ENCODE results near the gene TAF10.

TAF10 gene

DNA sequence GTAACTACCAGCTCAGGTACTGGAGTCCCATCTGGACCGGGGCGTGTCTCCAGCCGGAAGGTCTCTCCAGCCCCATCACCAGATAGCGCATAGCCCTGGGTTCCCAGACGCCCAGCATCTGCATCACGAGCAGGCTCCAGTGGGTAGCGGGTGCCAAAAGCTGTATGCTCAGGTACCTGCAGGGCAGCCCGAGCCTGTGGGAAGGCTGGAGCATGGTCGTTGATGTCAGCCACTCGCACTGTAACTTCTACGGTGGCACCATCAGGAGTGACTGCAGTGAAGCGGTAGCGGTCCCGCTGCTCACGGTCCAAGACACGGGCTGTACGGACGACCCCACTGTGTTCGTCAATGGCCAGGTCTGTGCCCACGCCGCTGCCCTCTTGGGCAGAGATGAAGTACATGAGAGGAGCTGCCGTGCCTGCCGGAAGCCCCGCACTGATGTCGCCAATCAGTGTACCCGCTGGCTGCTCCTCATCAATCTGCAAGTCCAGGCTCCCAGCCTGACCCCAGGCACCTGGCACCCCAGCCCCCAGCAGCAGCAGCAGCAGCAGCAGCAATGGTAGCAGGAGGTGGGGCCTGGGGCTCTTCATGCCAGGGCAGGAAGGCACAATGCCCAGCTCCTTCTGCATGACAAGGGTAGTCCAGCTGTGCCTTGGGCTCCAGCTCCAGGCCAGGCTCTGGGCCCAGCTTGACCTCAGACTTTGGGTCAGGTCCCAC, 29.1 kb upstream of the TAF10 start:
- no CpG with 5 or more reads among the region's 26 CpGs for WGBS, 2 donors (ENCODE audit: extremely low coverage in 2 of 2, insufficient read length in 2 of 2, insufficient replicate concordance in 1 of 2)

DNA sequence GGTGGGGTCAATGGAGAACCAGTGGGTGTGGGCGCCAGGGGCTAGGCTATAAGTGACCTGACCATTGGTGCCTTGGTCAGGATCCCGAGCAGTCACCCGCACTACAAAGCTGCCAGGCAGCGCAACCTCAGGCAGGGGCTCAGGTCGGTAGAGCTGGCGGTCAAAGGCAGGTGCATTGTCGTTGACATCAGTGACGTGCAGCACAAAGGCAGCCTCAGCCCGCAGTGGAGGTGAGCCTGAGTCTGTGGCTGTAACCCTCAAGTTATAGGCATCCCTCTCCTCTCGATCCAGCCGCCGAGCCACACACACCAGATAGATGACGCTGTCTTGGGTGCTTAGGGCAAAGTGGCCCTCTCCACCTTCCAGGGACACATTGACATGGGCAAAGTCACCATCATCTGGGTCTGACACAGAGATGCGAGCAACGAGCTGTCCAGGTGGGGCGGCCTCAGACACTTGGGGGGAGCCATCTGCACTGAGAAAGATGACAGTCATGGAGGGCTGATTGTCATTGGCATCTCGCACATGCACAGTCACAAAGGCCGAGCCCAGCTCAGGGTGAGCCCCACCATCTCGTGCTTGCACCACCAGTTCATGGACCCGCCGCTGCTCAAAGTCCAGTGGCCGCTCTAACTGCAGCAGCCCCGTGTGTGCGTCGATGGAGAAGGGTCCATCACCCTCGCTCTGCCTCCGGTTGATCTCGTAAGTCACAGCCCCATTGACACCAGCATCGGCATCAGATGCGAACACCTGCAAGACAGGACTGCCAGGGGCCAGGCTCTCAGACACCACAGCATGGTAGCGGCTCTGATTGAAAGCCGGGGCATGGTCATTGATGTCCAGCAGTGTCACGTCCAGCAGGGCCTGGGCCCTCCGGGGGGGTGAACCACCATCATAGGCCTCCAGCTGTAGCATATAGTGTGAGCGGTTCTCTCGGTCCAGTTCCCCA, 28.3 kb upstream of the TAF10 start:
- Histone ChIP-seq H2BK120ac (ENCODE audit: low read depth, low read length) (no peak overlapping the region), H4K91ac (ENCODE audit: low read depth, low read length, poor library complexity) (no peak overlapping the region), H3K4ac (ENCODE audit: low read length) (no peak overlapping the region), H2AFZ (ENCODE audit: low read length) (no peak overlapping the region), H3K27ac (replicated peaks; ENCODE audit: low read length) (no peak overlapping the region), H3K9ac (ENCODE audit: low read depth, low read length, poor library complexity) (peak overlapping the region; percentile 31), H3K14ac (ENCODE audit: low read length) (no peak overlapping the region), H3K18ac (ENCODE audit: low read length) (no peak overlapping the region), H2AK5ac (ENCODE audit: low read depth, low read length) (no peak overlapping the region), H3K36me3 (replicated peaks in 1 of 2; ENCODE audit: control insufficient read depth in 2 of 2, insufficient read depth in 2 of 2, low read length in 2 of 2) (peaks cover 7 to 71% of the 10 kb centered on the region in 2 donors), H4K8ac (ENCODE audit: low read depth, low read length) (no peak overlapping the region), H3K9me3 (replicated peaks in 1 of 2; ENCODE audit: control insufficient read depth in 2 of 2, insufficient read depth in 1 of 2, low read depth in 1 of 2, low read length in 2 of 2) (no peaks in the 10 kb centered on the region), H3K79me1 (ENCODE audit: low read depth, low read length) (no peaks in the 10 kb centered on the region), H3K4me1 (ENCODE audit: control insufficient read depth in 2 of 2, insufficient read depth in 1 of 2, low read depth in 1 of 2, low read length in 2 of 2) (peaks cover 5 to 6% of the 10 kb centered on the region in 2 donors), H3K23ac (ENCODE audit: low read depth, low read length, poor library complexity) (peak overlapping the region; percentile 32), H2BK15ac (ENCODE audit: low read length) (no peak overlapping the region), H3K27me3 (ENCODE audit: control insufficient read depth in 3 of 3, insufficient read depth in 3 of 3, low read depth in 1 of 3, low read length in 3 of 3) (no peaks in the 10 kb centered on the region), H2BK12ac (ENCODE audit: low read length) (no peak overlapping the region), H3K4me3 (ENCODE audit: low read length in 2 of 2) (no peak overlapping the region), H2BK5ac (ENCODE audit: low read length) (peak overlapping the region; percentile 25), H3K4me2 (ENCODE audit: insufficient read depth, low read length, poor library complexity, severe bottlenecking) (no peak overlapping the region)
- no CpG with 5 or more reads among the region's 36 CpGs for whole genome bisulfite sequencing, 2 donors (ENCODE audit: extremely low coverage in 2 of 2, insufficient read length in 2 of 2, insufficient replicate concordance in 1 of 2)
- no peak for DNase-seq (ENCODE audit: low spot score)

More for the DNA sequence above, 29.1 kb upstream of the TAF10 start:
- Histone ChIP-seq H3K23ac (ENCODE audit: low read depth, low read length, poor library complexity) (no peak overlapping the region), H2AFZ (ENCODE audit: low read length) (no peak overlapping the region), H3K14ac (ENCODE audit: low read length) (peak overlapping the region; percentile 47), H3K36me3 (replicated peaks in 1 of 2; ENCODE audit: control insufficient read depth in 2 of 2, insufficient read depth in 2 of 2, low read length in 2 of 2) (peaks cover 7 to 79% of the 10 kb centered on the region in 2 donors), H2BK15ac (ENCODE audit: low read length) (no peak overlapping the region), H3K27me3 (ENCODE audit: control insufficient read depth in 3 of 3, insufficient read depth in 3 of 3, low read depth in 1 of 3, low read length in 3 of 3) (peaks cover 0 to 2% (median 0%) of the 10 kb centered on the region in 3 experiments), H3K4me3 (ENCODE audit: low read length in 2 of 2) (no peak overlapping the region), H2AK5ac (ENCODE audit: low read depth, low read length) (no peak overlapping the region), H3K4ac (ENCODE audit: low read length) (no peak overlapping the region), H3K18ac (ENCODE audit: low read length) (no peak overlapping the region), H3K79me1 (ENCODE audit: low read depth, low read length) (no peaks in the 10 kb centered on the region), H3K9ac (ENCODE audit: low read depth, low read length, poor library complexity) (peak overlapping the region; percentile 64), H2BK120ac (ENCODE audit: low read depth, low read length) (no peak overlapping the region), H3K4me1 (ENCODE audit: control insufficient read depth in 2 of 2, insufficient read depth in 1 of 2, low read depth in 1 of 2, low read length in 2 of 2) (no peaks in the 10 kb centered on the region), H3K9me3 (replicated peaks in 1 of 2; ENCODE audit: control insufficient read depth in 2 of 2, insufficient read depth in 1 of 2, low read depth in 1 of 2, low read length in 2 of 2) (no peaks in the 10 kb centered on the region), H3K27ac (replicated peaks; ENCODE audit: low read length) (no peak overlapping the region), H2BK5ac (ENCODE audit: low read length) (peak overlapping the region; percentile 25), H4K8ac (ENCODE audit: low read depth, low read length) (no peak overlapping the region), H3K4me2 (ENCODE audit: insufficient read depth, low read length, poor library complexity, severe bottlenecking) (no peak overlapping the region), H2BK12ac (ENCODE audit: low read length) (no peak overlapping the region), H4K91ac (ENCODE audit: low read depth, low read length, poor library complexity) (no peak overlapping the region)
- no peak for DNase-seq (ENCODE audit: low spot score)

DNA sequence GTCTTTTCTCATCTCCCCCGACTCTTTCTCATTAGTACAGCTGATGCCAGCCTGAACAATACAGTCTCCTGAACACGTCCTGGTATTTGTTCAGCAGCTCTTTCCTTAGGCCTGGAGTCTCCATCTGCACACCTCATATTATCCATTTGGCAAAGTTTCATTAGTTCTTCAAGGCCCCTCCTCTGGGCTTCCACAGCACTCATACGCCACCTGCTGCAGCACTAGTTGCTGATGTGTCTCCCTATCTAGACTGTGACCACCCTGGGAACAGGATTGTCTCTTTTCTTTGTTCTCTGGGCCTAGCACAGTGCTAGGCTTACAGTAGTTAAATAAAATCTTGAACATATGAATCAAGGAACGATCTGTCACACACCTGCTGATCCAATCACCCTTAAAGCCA, 26.4 kb upstream of the TAF10 start:
- Histone ChIP-seq H3K27ac (replicated peaks; ENCODE audit: low read length) (no peak overlapping the region), H3K36me3 (replicated peaks in 1 of 2; ENCODE audit: control insufficient read depth in 2 of 2, insufficient read depth in 2 of 2, low read length in 2 of 2) (peaks cover 7 to 70% of the 10 kb centered on the region in 2 donors), H3K4me2 (ENCODE audit: insufficient read depth, low read length, poor library complexity, severe bottlenecking) (no peak overlapping the region)

DNA sequence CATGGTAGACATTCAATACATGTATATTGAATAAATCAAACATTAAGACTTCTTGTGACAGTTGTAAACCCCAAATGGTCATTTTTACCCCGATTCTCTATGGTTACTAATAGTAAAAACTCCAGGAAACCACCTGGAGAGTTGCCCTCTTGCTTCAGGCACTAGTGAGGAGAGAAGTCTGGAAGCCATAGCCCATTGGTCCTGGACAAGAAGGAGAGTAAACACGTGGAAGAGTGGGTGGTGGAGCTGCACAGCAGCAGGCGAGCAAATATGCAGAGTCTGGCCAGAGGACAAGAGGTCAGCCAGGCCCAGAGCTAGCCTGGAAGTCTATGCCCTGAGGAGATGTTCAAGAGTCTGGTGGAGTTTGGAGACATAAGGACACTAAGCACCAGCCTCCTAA, 25.9 kb upstream of the TAF10 start:
- Histone ChIP-seq H3K4me3 (ENCODE audit: low read length in 2 of 2) (no peak overlapping the region), H3K14ac (ENCODE audit: low read length) (peak overlapping the region; percentile 12), H2AFZ (ENCODE audit: low read length) (no peak overlapping the region), H3K4ac (ENCODE audit: low read length) (no peak overlapping the region), H3K4me2 (ENCODE audit: insufficient read depth, low read length, poor library complexity, severe bottlenecking) (no peak overlapping the region), H3K4me1 (ENCODE audit: control insufficient read depth in 2 of 2, insufficient read depth in 1 of 2, low read depth in 1 of 2, low read length in 2 of 2) (peaks cover 5 to 10% of the 10 kb centered on the region in 2 donors), H3K23ac (ENCODE audit: low read depth, low read length, poor library complexity) (no peak overlapping the region), H4K91ac (ENCODE audit: low read depth, low read length, poor library complexity) (no peak overlapping the region), H2BK120ac (ENCODE audit: low read depth, low read length) (no peak overlapping the region), H3K36me3 (replicated peaks in 1 of 2; ENCODE audit: control insufficient read depth in 2 of 2, insufficient read depth in 2 of 2, low read length in 2 of 2) (peaks cover 7 to 74% of the 10 kb centered on the region in 2 donors), H4K8ac (ENCODE audit: low read depth, low read length) (no peak overlapping the region), H2BK12ac (ENCODE audit: low read length) (no peak overlapping the region), H3K18ac (ENCODE audit: low read length) (no peak overlapping the region), H2BK5ac (ENCODE audit: low read length) (no peak overlapping the region), H3K27ac (replicated peaks; ENCODE audit: low read length) (no peak overlapping the region), H3K9me3 (replicated peaks in 1 of 2; ENCODE audit: control insufficient read depth in 2 of 2, insufficient read depth in 1 of 2, low read depth in 1 of 2, low read length in 2 of 2) (no peaks in the 10 kb centered on the region), H2AK5ac (ENCODE audit: low read depth, low read length) (no peak overlapping the region), H3K27me3 (ENCODE audit: control insufficient read depth in 3 of 3, insufficient read depth in 3 of 3, low read depth in 1 of 3, low read length in 3 of 3) (no peaks in the 10 kb centered on the region), H3K79me1 (ENCODE audit: low read depth, low read length) (no peaks in the 10 kb centered on the region), H3K9ac (ENCODE audit: low read depth, low read length, poor library complexity) (no peak overlapping the region), H2BK15ac (ENCODE audit: low read length) (no peak overlapping the region)
- DNase-seq (ENCODE audit: low spot score): no peak
- no CpG with 5 or more reads among the region's 3 CpGs for WGBS, 2 donors (ENCODE audit: extremely low coverage in 2 of 2, insufficient read length in 2 of 2, insufficient replicate concordance in 1 of 2)

More for the DNA sequence above, 26.4 kb upstream of the TAF10 start:
- Histone ChIP-seq H2BK15ac (ENCODE audit: low read length) (no peak overlapping the region), H2AFZ (ENCODE audit: low read length) (no peak overlapping the region), H2BK5ac (ENCODE audit: low read length) (no peak overlapping the region), H4K91ac (ENCODE audit: low read depth, low read length, poor library complexity) (no peak overlapping the region), H3K14ac (ENCODE audit: low read length) (no peak overlapping the region), H2BK12ac (ENCODE audit: low read length) (no peak overlapping the region), H3K9me3 (replicated peaks in 1 of 2; ENCODE audit: control insufficient read depth in 2 of 2, insufficient read depth in 1 of 2, low read depth in 1 of 2, low read length in 2 of 2) (no peaks in the 10 kb centered on the region), H3K79me1 (ENCODE audit: low read depth, low read length) (no peaks in the 10 kb centered on the region), H3K4ac (ENCODE audit: low read length) (no peak overlapping the region), H3K4me3 (ENCODE audit: low read length in 2 of 2) (no peak overlapping the region), H2BK120ac (ENCODE audit: low read depth, low read length) (no peak overlapping the region), H3K18ac (ENCODE audit: low read length) (no peak overlapping the region), H4K8ac (ENCODE audit: low read depth, low read length) (no peak overlapping the region), H3K23ac (ENCODE audit: low read depth, low read length, poor library complexity) (no peak overlapping the region), H3K27me3 (ENCODE audit: control insufficient read depth in 3 of 3, insufficient read depth in 3 of 3, low read depth in 1 of 3, low read length in 3 of 3) (no peaks in the 10 kb centered on the region), H2AK5ac (ENCODE audit: low read depth, low read length) (no peak overlapping the region), H3K9ac (ENCODE audit: low read depth, low read length, poor library complexity) (no peak overlapping the region), H3K4me1 (ENCODE audit: control insufficient read depth in 2 of 2, insufficient read depth in 1 of 2, low read depth in 1 of 2, low read length in 2 of 2) (peaks cover 5 to 10% of the 10 kb centered on the region in 2 donors)
- no peak for DNase-seq (ENCODE audit: low spot score)
- no CpG with 5 or more reads among the region's 4 CpGs for WGBS, 2 donors (ENCODE audit: extremely low coverage in 2 of 2, insufficient read length in 2 of 2, insufficient replicate concordance in 1 of 2)
